ENCODE measurements around the gene CDKAL1.

The CDKAL1 gene

GRCh38 chr6:21115111-21115510 is 580.9 kb downstream of the CDKAL1 start:
- no peaks in the 10 kb centered on the region for H3K4me1 ChIP-seq (ENCODE audit: control insufficient read depth in 1 of 2, insufficient read depth in 2 of 2, low read length in 2 of 2)
- H3K9ac ChIP-seq (ENCODE audit: low read depth in 1 of 2, low read length in 2 of 2), result no peak overlapping the region
- no peak overlapping the region for H3K4me3 ChIP-seq (ENCODE audit: low read depth in 1 of 2, low read length in 2 of 2)
- no peaks in the 10 kb centered on the region for H3K9me3 ChIP-seq (ENCODE audit: control insufficient read depth in 1 of 2, low read length in 2 of 2)
- H3K27ac ChIP-seq (ENCODE audit: low read depth, low read length), result no peak overlapping the region
- no peaks in the 10 kb centered on the region for H3K27me3 ChIP-seq (ENCODE audit: control insufficient read depth in 1 of 2, insufficient read depth in 2 of 2, low read length in 2 of 2)
- no peaks in the 10 kb centered on the region for H3K36me3 ChIP-seq (ENCODE audit: control insufficient read depth in 1 of 2, insufficient read depth in 2 of 2, low read length in 2 of 2)

GRCh38 chr6:21116736-21117135 is 582.5 kb downstream of the CDKAL1 start:
- H3K27me3 ChIP-seq (ENCODE audit: control insufficient read depth in 1 of 2, insufficient read depth in 2 of 2, low read length in 2 of 2), result no peaks in the 10 kb centered on the region
- H3K9me3 ChIP-seq (ENCODE audit: control insufficient read depth in 1 of 2, low read length in 2 of 2), result no peaks in the 10 kb centered on the region
- H3K4me3 ChIP-seq (ENCODE audit: low read depth in 1 of 2, low read length in 2 of 2), result no peak overlapping the region
- H3K36me3 ChIP-seq (ENCODE audit: control insufficient read depth in 1 of 2, insufficient read depth in 2 of 2, low read length in 2 of 2), result no peaks in the 10 kb centered on the region
- H3K9ac ChIP-seq (ENCODE audit: low read depth in 1 of 2, low read length in 2 of 2), result no peak overlapping the region
- no peak overlapping the region for H3K27ac ChIP-seq (ENCODE audit: low read depth, low read length)
- H3K4me1 ChIP-seq (ENCODE audit: control insufficient read depth in 1 of 2, insufficient read depth in 2 of 2, low read length in 2 of 2), result no peaks in the 10 kb centered on the region

GRCh38 chr6:21118216-21118780 is 584.0 kb downstream of the CDKAL1 start:
- no peaks in the 10 kb centered on the region for H3K27me3 ChIP-seq (ENCODE audit: control insufficient read depth in 1 of 2, insufficient read depth in 2 of 2, low read length in 2 of 2)
- H3K27ac ChIP-seq (ENCODE audit: low read depth, low read length), result no peak overlapping the region
- H3K4me1 ChIP-seq (ENCODE audit: control insufficient read depth in 1 of 2, insufficient read depth in 2 of 2, low read length in 2 of 2), result no peaks in the 10 kb centered on the region
- no peaks in the 10 kb centered on the region for H3K36me3 ChIP-seq (ENCODE audit: control insufficient read depth in 1 of 2, insufficient read depth in 2 of 2, low read length in 2 of 2)
- H3K9me3 ChIP-seq (ENCODE audit: control insufficient read depth in 1 of 2, low read length in 2 of 2), result no peaks in the 10 kb centered on the region
- no peak overlapping the region for H3K9ac ChIP-seq (ENCODE audit: low read depth in 1 of 2, low read length in 2 of 2)
- no peak overlapping the region for H3K4me3 ChIP-seq (ENCODE audit: low read depth in 1 of 2, low read length in 2 of 2)

- no peaks in the 10 kb centered on the region for H3K27me3 ChIP-seq (ENCODE audit: control insufficient read depth in 1 of 2, insufficient read depth in 2 of 2, low read length in 2 of 2)
- H3K4me1 ChIP-seq (ENCODE audit: control insufficient read depth in 1 of 2, insufficient read depth in 2 of 2, low read length in 2 of 2), result no peaks in the 10 kb centered on the region
- H3K9ac ChIP-seq (ENCODE audit: low read depth in 1 of 2, low read length in 2 of 2), result no peak overlapping the region
- H3K36me3 ChIP-seq (ENCODE audit: control insufficient read depth in 1 of 2, insufficient read depth in 2 of 2, low read length in 2 of 2), result no peaks in the 10 kb centered on the region
- no peak overlapping the region for H3K27ac ChIP-seq (ENCODE audit: low read depth, low read length)
- no peak overlapping the region for H3K4me3 ChIP-seq (ENCODE audit: low read depth in 1 of 2, low read length in 2 of 2)
- no peaks in the 10 kb centered on the region for H3K9me3 ChIP-seq (ENCODE audit: control insufficient read depth in 1 of 2, low read length in 2 of 2)
Measured at GRCh38 chr6:21121636-21122136, 587.4 kb downstream of the CDKAL1 start.

- H3K4me3 ChIP-seq (ENCODE audit: low read depth in 1 of 2, low read length in 2 of 2), result no peak overlapping the region
- H3K27ac ChIP-seq (ENCODE audit: low read depth, low read length), result no peak overlapping the region
- no peaks in the 10 kb centered on the region for H3K9me3 ChIP-seq (ENCODE audit: control insufficient read depth in 1 of 2, low read length in 2 of 2)
- H3K9ac ChIP-seq (ENCODE audit: low read depth in 1 of 2, low read length in 2 of 2), result no peak overlapping the region
- no peaks in the 10 kb centered on the region for H3K36me3 ChIP-seq (ENCODE audit: control insufficient read depth in 1 of 2, insufficient read depth in 2 of 2, low read length in 2 of 2)
- no peaks in the 10 kb centered on the region for H3K4me1 ChIP-seq (ENCODE audit: control insufficient read depth in 1 of 2, insufficient read depth in 2 of 2, low read length in 2 of 2)
- H3K27me3 ChIP-seq (ENCODE audit: control insufficient read depth in 1 of 2, insufficient read depth in 2 of 2, low read length in 2 of 2), result no peaks in the 10 kb centered on the region
Measured at GRCh38 chr6:21123507-21124436, 589.5 kb downstream of the CDKAL1 start.

- H3K9ac ChIP-seq (ENCODE audit: low read depth in 1 of 2, low read length in 2 of 2), result no peak overlapping the region
- no peaks in the 10 kb centered on the region for H3K9me3 ChIP-seq (ENCODE audit: control insufficient read depth in 1 of 2, low read length in 2 of 2)
- H3K27me3 ChIP-seq (ENCODE audit: control insufficient read depth in 1 of 2, insufficient read depth in 2 of 2, low read length in 2 of 2), result no peaks in the 10 kb centered on the region
- no peaks in the 10 kb centered on the region for H3K36me3 ChIP-seq (ENCODE audit: control insufficient read depth in 1 of 2, insufficient read depth in 2 of 2, low read length in 2 of 2)
- H3K4me3 ChIP-seq (ENCODE audit: low read depth in 1 of 2, low read length in 2 of 2), result no peak overlapping the region
- H3K27ac ChIP-seq (ENCODE audit: low read depth, low read length), result no peak overlapping the region
- H3K4me1 ChIP-seq (ENCODE audit: control insufficient read depth in 1 of 2, insufficient read depth in 2 of 2, low read length in 2 of 2), result no peaks in the 10 kb centered on the region
Measured at GRCh38 chr6:21128601-21129000, 594.3 kb downstream of the CDKAL1 start.

GRCh38 chr6:21131406-21131805 is 597.1 kb downstream of the CDKAL1 start:
- Histone ChIP-seq H3K9me3 (ENCODE audit: control insufficient read depth in 1 of 2, low read length in 2 of 2) (no peaks in the 10 kb centered on the region), H3K36me3 (ENCODE audit: control insufficient read depth in 1 of 2, insufficient read depth in 2 of 2, low read length in 2 of 2) (no peaks in the 10 kb centered on the region), H3K9ac (ENCODE audit: low read depth in 1 of 2, low read length in 2 of 2) (no peak overlapping the region), H3K27me3 (ENCODE audit: control insufficient read depth in 1 of 2, insufficient read depth in 2 of 2, low read length in 2 of 2) (no peaks in the 10 kb centered on the region), H3K4me1 (ENCODE audit: control insufficient read depth in 1 of 2, insufficient read depth in 2 of 2, low read length in 2 of 2) (no peaks in the 10 kb centered on the region), H3K4me3 (ENCODE audit: low read depth in 1 of 2, low read length in 2 of 2) (no peak overlapping the region), H3K27ac (ENCODE audit: low read depth, low read length) (no peak overlapping the region)

DNA sequence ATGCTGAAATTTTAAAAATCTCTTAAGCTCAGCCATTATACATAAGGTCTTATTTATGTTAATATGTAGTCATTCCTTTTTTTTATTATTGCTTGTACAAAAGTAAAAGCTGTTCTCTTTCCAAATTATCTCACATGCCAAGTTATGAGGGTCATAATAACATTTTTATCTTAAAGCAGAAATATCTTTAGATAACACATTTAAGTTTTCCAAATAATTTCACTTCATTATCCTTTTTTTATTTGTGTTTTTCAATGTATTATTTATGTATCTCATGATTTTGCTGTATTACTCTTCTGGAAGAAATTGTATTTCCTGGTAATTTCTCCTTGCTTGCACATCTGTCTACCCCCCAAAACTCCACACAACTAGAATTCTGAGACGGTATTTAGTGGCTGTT is 598.2 kb downstream of the CDKAL1 start:
- H3K9ac ChIP-seq (ENCODE audit: low read depth in 1 of 2, low read length in 2 of 2), result no peak overlapping the region
- H3K4me1 ChIP-seq (ENCODE audit: control insufficient read depth in 1 of 2, insufficient read depth in 2 of 2, low read length in 2 of 2), result no peaks in the 10 kb centered on the region
- no peak overlapping the region for H3K27ac ChIP-seq (ENCODE audit: low read depth, low read length)
- no peaks in the 10 kb centered on the region for H3K9me3 ChIP-seq (ENCODE audit: control insufficient read depth in 1 of 2, low read length in 2 of 2)
- no peaks in the 10 kb centered on the region for H3K36me3 ChIP-seq (ENCODE audit: control insufficient read depth in 1 of 2, insufficient read depth in 2 of 2, low read length in 2 of 2)
- H3K27me3 ChIP-seq (ENCODE audit: control insufficient read depth in 1 of 2, insufficient read depth in 2 of 2, low read length in 2 of 2), result no peaks in the 10 kb centered on the region
- H3K4me3 ChIP-seq (ENCODE audit: low read depth in 1 of 2, low read length in 2 of 2), result no peak overlapping the region

DNA sequence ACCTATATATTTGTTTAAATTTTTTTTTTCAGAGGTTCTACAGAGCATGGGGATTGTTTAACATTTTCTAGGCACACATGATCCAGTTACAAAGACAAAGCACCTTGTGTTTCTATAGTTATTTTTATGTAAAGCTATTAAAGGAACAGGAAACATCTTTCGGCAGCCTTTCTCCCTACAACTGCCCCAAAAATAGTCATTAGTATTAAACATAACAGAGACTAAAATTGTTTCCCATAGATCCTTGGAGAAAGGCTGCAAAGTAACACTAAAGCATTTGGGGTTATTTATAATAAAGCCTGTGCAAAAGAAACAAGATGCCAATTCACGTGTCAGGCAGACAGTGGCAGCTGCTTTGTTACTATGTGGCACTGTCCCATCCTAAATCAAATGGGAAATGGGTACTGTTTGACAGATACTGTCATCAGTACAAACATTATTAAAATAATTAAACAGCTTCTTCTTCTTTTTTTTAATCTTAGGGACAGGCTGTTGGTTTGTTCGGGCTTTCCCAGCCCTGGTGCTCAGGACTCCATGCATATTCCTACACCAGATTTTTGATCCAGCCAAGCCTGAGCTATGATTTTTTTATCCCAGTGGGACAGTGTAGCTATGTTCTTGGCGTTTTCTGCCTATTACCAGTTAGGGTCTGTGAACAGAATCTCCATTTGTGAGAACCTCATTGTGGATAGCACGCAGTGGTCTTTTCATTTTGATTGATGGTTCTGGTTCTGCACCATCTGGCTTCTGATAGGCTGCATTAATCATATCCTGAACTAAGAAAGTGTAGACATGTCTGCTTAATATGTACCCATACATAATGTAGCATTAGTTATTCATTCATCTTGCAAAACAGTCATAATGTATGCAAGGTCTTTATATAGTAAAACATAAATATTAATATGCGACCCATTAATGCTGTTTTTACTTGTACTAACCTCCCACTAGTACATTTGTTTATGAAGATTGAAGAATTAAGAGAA is 598.9 kb downstream of the CDKAL1 start:
- Histone ChIP-seq H3K9ac (ENCODE audit: low read depth in 1 of 2, low read length in 2 of 2) (no peak overlapping the region), H3K9me3 (ENCODE audit: control insufficient read depth in 1 of 2, low read length in 2 of 2) (no peaks in the 10 kb centered on the region), H3K4me1 (ENCODE audit: control insufficient read depth in 1 of 2, insufficient read depth in 2 of 2, low read length in 2 of 2) (no peaks in the 10 kb centered on the region), H3K36me3 (ENCODE audit: control insufficient read depth in 1 of 2, insufficient read depth in 2 of 2, low read length in 2 of 2) (no peaks in the 10 kb centered on the region), H3K27ac (ENCODE audit: low read depth, low read length) (no peak overlapping the region), H3K27me3 (ENCODE audit: control insufficient read depth in 1 of 2, insufficient read depth in 2 of 2, low read length in 2 of 2) (no peaks in the 10 kb centered on the region), H3K4me3 (ENCODE audit: low read depth in 1 of 2, low read length in 2 of 2) (no peak overlapping the region)
